ENCODE results near the gene KRTAP6-2. TPM values are rescaled to one million over a fixed set of nuclear protein-coding genes. Genes with fewer than 3 reads are reported as not detected.

The KRTAP6-2 gene
- total RNA-seq, 1 donor: not detected

DNA sequence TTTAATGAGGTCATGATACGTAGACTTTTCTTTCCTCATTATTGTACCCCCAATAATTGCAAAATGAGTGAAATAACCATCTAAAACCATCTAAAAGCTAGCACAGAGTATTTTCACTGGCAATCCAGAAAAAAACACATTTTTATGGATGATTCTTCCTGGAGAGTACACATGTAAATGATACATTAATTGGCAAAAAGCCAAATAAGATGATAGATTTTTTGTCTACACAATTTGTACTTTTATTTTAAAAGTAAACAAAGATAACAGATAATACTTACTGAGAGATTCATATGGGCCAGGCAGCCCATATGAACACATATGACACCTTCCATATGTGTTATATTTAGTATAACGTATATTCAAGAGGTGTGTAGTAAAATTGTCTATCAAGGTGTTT is 35.1 kb downstream of the KRTAP6-2 start:
- Histone ChIP-seq H4K20me1 (ENCODE audit: insufficient read depth, low read length) (no peaks in the 10 kb centered on the region), H3K4me3 (ENCODE audit: insufficient read depth, low read length) (no peak overlapping the region), H3K36me3 (ENCODE audit: insufficient read depth, low read length) (no peaks in the 10 kb centered on the region), H3K79me2 (ENCODE audit: insufficient read depth, low read length) (no peaks in the 10 kb centered on the region), H3K27me3 (ENCODE audit: insufficient read depth, low read length) (no peaks in the 10 kb centered on the region), H3K27ac (ENCODE audit: low read depth, low read length) (no peak overlapping the region), H3K9me3 (ENCODE audit: low read depth, low read length) (no peaks in the 10 kb centered on the region), H2AFZ (ENCODE audit: low read length) (no peak overlapping the region), H3K4me1 (ENCODE audit: insufficient read depth, low read length) (no peaks in the 10 kb centered on the region), H3K4me2 (ENCODE audit: insufficient read depth, low read length) (no peak overlapping the region)
- no peak for DNase-seq (ENCODE audit: insufficient read length, low spot score, missing footprints)
- TF ChIP-seq, protein P1, sequence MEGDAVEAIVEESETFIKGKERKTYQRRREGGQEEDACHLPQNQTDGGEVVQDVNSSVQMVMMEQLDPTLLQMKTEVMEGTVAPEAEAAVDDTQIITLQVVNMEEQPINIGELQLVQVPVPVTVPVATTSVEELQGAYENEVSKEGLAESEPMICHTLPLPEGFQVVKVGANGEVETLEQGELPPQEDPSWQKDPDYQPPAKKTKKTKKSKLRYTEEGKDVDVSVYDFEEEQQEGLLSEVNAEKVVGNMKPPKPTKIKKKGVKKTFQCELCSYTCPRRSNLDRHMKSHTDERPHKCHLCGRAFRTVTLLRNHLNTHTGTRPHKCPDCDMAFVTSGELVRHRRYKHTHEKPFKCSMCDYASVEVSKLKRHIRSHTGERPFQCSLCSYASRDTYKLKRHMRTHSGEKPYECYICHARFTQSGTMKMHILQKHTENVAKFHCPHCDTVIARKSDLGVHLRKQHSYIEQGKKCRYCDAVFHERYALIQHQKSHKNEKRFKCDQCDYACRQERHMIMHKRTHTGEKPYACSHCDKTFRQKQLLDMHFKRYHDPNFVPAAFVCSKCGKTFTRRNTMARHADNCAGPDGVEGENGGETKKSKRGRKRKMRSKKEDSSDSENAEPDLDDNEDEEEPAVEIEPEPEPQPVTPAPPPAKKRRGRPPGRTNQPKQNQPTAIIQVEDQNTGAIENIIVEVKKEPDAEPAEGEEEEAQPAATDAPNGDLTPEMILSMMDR (IDR thresholded peaks at IDR 0.05; ENCODE audit: extremely low read depth, low read depth, low read length): no peak

DNA sequence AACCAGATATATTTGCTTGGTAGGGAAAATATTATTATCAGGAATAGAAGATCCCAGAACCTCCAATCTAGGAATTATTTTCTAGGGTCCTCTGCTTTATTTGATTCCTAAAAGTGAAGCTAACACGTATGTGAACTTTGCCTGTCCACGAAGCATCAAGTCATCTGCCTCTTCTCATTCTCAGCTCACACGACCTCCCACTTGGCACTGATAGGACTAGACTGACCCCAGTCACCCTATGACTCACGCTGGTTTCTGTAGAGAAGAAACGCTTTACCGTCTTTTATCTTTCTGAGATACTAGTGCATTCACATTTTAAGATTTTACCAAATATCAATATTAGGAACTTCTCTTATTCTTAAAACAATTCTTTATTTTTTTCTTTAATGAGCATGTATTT is 35.6 kb downstream of the KRTAP6-2 start:
- Histone ChIP-seq H3K27ac (ENCODE audit: low read depth, low read length) (no peak overlapping the region), H3K4me2 (ENCODE audit: insufficient read depth, low read length) (no peak overlapping the region), H2AFZ (ENCODE audit: low read length) (no peak overlapping the region), H4K20me1 (ENCODE audit: insufficient read depth, low read length) (no peaks in the 10 kb centered on the region), H3K4me3 (ENCODE audit: insufficient read depth, low read length) (no peak overlapping the region), H3K36me3 (ENCODE audit: insufficient read depth, low read length) (no peaks in the 10 kb centered on the region), H3K4me1 (ENCODE audit: insufficient read depth, low read length) (no peaks in the 10 kb centered on the region), H3K79me2 (ENCODE audit: insufficient read depth, low read length) (no peaks in the 10 kb centered on the region), H3K27me3 (ENCODE audit: insufficient read depth, low read length) (no peaks in the 10 kb centered on the region), H3K9me3 (ENCODE audit: low read depth, low read length) (no peaks in the 10 kb centered on the region)
- TF ChIP-seq, protein P1 (IDR thresholded peaks at IDR 0.05; ENCODE audit: extremely low read depth, low read depth, low read length): no peak
- no peak for DNase-seq (ENCODE audit: insufficient read length, low spot score, missing footprints)

- no peak overlapping the region for H3K4me3 ChIP-seq (ENCODE audit: insufficient read depth, low read length)
- H3K4me1 ChIP-seq (ENCODE audit: insufficient read depth, low read length): no peaks in the 10 kb centered on the region
- no peaks in the 10 kb centered on the region for H3K36me3 ChIP-seq (ENCODE audit: insufficient read depth, low read length)
- no peaks in the 10 kb centered on the region for H4K20me1 ChIP-seq (ENCODE audit: insufficient read depth, low read length)
- H2AFZ ChIP-seq (ENCODE audit: low read length): no peak overlapping the region
- no peak for DNase-seq (ENCODE audit: insufficient read length, low spot score, missing footprints)
- H3K79me2 ChIP-seq (ENCODE audit: insufficient read depth, low read length): no peaks in the 10 kb centered on the region
- TF ChIP-seq, protein P1 (IDR thresholded peaks at IDR 0.05; ENCODE audit: extremely low read depth, low read depth, low read length): no peak
- H3K9me3 ChIP-seq (ENCODE audit: low read depth, low read length): no peaks in the 10 kb centered on the region
- no peaks in the 10 kb centered on the region for H3K27me3 ChIP-seq (ENCODE audit: insufficient read depth, low read length)
- no peak overlapping the region for H3K4me2 ChIP-seq (ENCODE audit: insufficient read depth, low read length)
- H3K27ac ChIP-seq (ENCODE audit: low read depth, low read length): no peak overlapping the region
These were observed 36.7 kb downstream of the KRTAP6-2 start for GRCh38 chr21:30561957-30562356.

- no peaks in the 10 kb centered on the region for H3K27me3 ChIP-seq (ENCODE audit: insufficient read depth, low read length)
- no peak for DNase-seq (ENCODE audit: insufficient read length, low spot score, missing footprints)
- no peaks in the 10 kb centered on the region for H4K20me1 ChIP-seq (ENCODE audit: insufficient read depth, low read length)
- no peaks in the 10 kb centered on the region for H3K36me3 ChIP-seq (ENCODE audit: insufficient read depth, low read length)
- TF ChIP-seq, protein P1 (IDR thresholded peaks at IDR 0.05; ENCODE audit: extremely low read depth, low read depth, low read length): no peak
- H3K9me3 ChIP-seq (ENCODE audit: low read depth, low read length): peaks cover 2% of the 10 kb centered on the region
- H2AFZ ChIP-seq (ENCODE audit: low read length): no peak within 1 kb of the TSS
- no peak within 1 kb of the TSS for H3K27ac ChIP-seq (ENCODE audit: low read depth, low read length)
- no peak within 1 kb of the TSS for H3K4me3 ChIP-seq (ENCODE audit: insufficient read depth, low read length)
- no peaks in the 10 kb centered on the region for H3K79me2 ChIP-seq (ENCODE audit: insufficient read depth, low read length)
- H3K4me1 ChIP-seq (ENCODE audit: insufficient read depth, low read length): no peaks in the 10 kb centered on the region
- H3K4me2 ChIP-seq (ENCODE audit: insufficient read depth, low read length): no peak within 1 kb of the TSS
These were observed 37.3 kb downstream of the KRTAP6-2 start, which contains the start of gene KRTAP19-7 for GRCh38 chr21:30561264-30561895. TSS of gene KRTAP19-7 (minus strand) at chr21:30561314. CDS start at chr21:30561289, 25 bp downstream.
